ENCODE results near the gene PDE11A.

The PDE11A gene

GRCh38 chr2:178016612-178017011 is 56.0 kb downstream of the PDE11A start:
- no peak for DNase-seq (ENCODE audit: low read depth)
- no peak for TF ChIP-seq CTCF (IDR thresholded peaks at IDR 0.05; ENCODE audit: control insufficient read depth, insufficient read depth, low read depth, low read length, missing control alignments)
- no peak overlapping the region for H3K4me3 ChIP-seq (ENCODE audit: control insufficient read depth, low read depth, low read length)

GRCh38 chr2:178012639-178013038 is 59.9 kb downstream of the PDE11A start:
- H3K4me3 ChIP-seq (ENCODE audit: control insufficient read depth, low read depth, low read length) = no peak overlapping the region
- TF ChIP-seq CTCF (IDR thresholded peaks at IDR 0.05; ENCODE audit: control insufficient read depth, insufficient read depth, low read depth, low read length, missing control alignments) = no peak
- DNase-seq (ENCODE audit: low read depth) = no peak

- TF ChIP-seq CTCF (IDR thresholded peaks at IDR 0.05; ENCODE audit: control insufficient read depth, insufficient read depth, low read depth, low read length, missing control alignments) = no peak
- DNase-seq (ENCODE audit: low read depth) = no peak
- no peak overlapping the region for H3K4me3 ChIP-seq (ENCODE audit: control insufficient read depth, low read depth, low read length)
These were observed 62.8 kb downstream of the PDE11A start for GRCh38 chr2:178009813-178010212.

GRCh38 chr2:178008636-178009289 is 63.8 kb downstream of the PDE11A start:
- no peak for DNase-seq (ENCODE audit: low read depth)
- H3K4me3 ChIP-seq (ENCODE audit: control insufficient read depth, low read depth, low read length) = no peak overlapping the region
- TF ChIP-seq CTCF (IDR thresholded peaks at IDR 0.05; ENCODE audit: control insufficient read depth, insufficient read depth, low read depth, low read length, missing control alignments) = no peak

- H3K4me3 ChIP-seq (ENCODE audit: control insufficient read depth, low read depth, low read length) = no peak overlapping the region
- no peak for TF ChIP-seq CTCF (IDR thresholded peaks at IDR 0.05; ENCODE audit: control insufficient read depth, insufficient read depth, low read depth, low read length, missing control alignments)
- no peak for DNase-seq (ENCODE audit: low read depth)
These were observed 65.9 kb downstream of the PDE11A start for GRCh38 chr2:178006710-178007109.

GRCh38 chr2:178005756-178006155 is 66.8 kb downstream of the PDE11A start:
- no peak overlapping the region for H3K4me3 ChIP-seq (ENCODE audit: control insufficient read depth, low read depth, low read length)
- no peak for TF ChIP-seq CTCF (IDR thresholded peaks at IDR 0.05; ENCODE audit: control insufficient read depth, insufficient read depth, low read depth, low read length, missing control alignments)
- no peak for DNase-seq (ENCODE audit: low read depth)

Data from AG09309 (cell line).